Large intestine (tissue), 12 donors: ENCODE data around the gene CPNE5. TPM values are rescaled to one million over a fixed set of nuclear protein-coding genes. Genes with fewer than 3 reads are reported as not detected.

Source experiments
- DNase-seq, 2 donors: peaks; one replicate each; pipeline versions ENCODE4 v3.0.0 to v3.0.0-alpha.2; 2013
- H3K27ac ChIP-seq: one replicate; pipeline ENCODE4 v1.5.1; 2013; ENCODE audit warnings: low read length
- H3K27me3 ChIP-seq: 2 replicates; pipeline ENCODE4 v1.6.1; 2013; ENCODE audit warnings: low read length; ENCODE audit not compliant: control insufficient read depth, insufficient read depth
- H3K36me3 ChIP-seq: 2 replicates; pipeline ENCODE4 v1.6.1; 2013; ENCODE audit warnings: low read length; ENCODE audit not compliant: control insufficient read depth, insufficient read depth
- H3K4me1 ChIP-seq: one replicate; pipeline ENCODE4 v1.6.1; 2013; ENCODE audit warnings: low read length; ENCODE audit not compliant: control insufficient read depth, insufficient read depth
- H3K4me3 ChIP-seq: one replicate; pipeline ENCODE4 v1.5.1; 2013; ENCODE audit warnings: low read length
- H3K9me3 ChIP-seq: one replicate; pipeline ENCODE4 v1.6.1; 2013; ENCODE audit warnings: mild to moderate bottlenecking, low read depth, low read length, moderate library complexity; ENCODE audit not compliant: control insufficient read depth
- WGBS: methylation state at CpG from one replicate; pipeline ENCODE4 v1.1.5; 2013; ENCODE audit warnings: low lambda C conversion rate; ENCODE audit not compliant: insufficient coverage; 5-methylcytosine and 5-hydroxymethylcytosine counted together
- long read RNA-seq, 11 donors: transcript quantifications; one replicate each; lab custom pipeline, GENCODE V29; 2026
- polyA plus RNA-seq: library from polyadenylated mRNA; unstranded; fragments of 120-200 nt; gene quantifications from one replicate; pipeline ENCODE4 v1.2.1, GENCODE V29; 2013

The CPNE5 gene
- polyA plus RNA-seq = 3.9 TPM
- long read RNA-seq, donor 1 = 0 reads
- long read RNA-seq, donor 2 = 0 reads
- long read RNA-seq, donor 3 = 0 reads
- long read RNA-seq, donor 4 = 0 reads
- long read RNA-seq, donor 5 = 0 reads
- long read RNA-seq, donor 6 = 0 reads
- long read RNA-seq, donor 7 = 0 reads
- long read RNA-seq, donor 8 = 0 reads
- long read RNA-seq, donor 9 = 0 reads
- long read RNA-seq, donor 10 = 0 reads
- long read RNA-seq, donor 11 = 0 reads

DNA sequence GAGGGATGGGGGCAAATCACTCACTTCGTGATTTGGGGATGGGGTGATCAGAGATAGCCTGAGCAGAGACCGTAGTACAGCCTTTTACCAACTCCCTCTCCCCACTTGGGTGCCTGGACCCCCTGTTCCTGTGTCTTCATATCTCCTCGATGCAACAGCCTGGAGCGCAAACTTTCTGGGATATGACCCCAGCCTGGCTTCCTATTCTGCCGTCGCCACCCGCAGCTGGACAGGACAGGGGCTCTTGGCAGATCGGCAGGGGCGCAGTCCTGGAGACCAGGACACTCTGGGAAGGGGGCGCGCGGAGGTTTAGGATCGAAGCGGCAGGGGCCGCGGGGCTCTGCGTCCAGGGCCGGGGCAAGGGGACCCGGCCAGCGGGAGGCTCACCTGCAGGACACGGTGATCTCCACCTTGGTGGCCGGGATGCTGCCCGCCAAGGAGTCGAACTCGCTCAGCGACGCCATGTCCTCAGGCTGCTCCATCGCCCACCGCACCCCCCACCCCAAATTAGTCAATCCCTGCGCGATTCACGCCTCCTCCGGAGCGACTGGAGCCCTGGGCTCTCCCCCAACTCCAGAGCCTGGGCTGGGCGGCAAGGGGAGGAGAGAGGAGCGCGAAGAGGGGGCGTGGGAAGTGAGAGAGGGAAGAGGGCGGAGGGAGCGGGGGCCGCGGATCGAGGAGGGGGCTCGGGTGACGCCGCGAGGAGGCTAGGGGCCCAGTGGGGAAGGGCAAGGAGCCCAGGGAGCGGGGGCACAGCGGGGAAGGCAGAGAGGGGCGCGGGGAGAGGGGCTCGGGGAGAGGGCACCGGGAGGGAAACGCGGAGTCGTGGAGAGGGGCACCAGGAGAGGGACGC lies at the start of gene CPNE5:
CPNE5 (minus strand) TSS at position 549 of the 853 bp plus-strand sequence; CDS start at position 482, 67 bp downstream.
- peak in 1 of 2 donors; percentile 28 for DNase-seq
- H3K27ac ChIP-seq = no peak within 1 kb of the TSS
- WGBS = no CpG with 5 or more reads among the region's 57 CpGs

DNA sequence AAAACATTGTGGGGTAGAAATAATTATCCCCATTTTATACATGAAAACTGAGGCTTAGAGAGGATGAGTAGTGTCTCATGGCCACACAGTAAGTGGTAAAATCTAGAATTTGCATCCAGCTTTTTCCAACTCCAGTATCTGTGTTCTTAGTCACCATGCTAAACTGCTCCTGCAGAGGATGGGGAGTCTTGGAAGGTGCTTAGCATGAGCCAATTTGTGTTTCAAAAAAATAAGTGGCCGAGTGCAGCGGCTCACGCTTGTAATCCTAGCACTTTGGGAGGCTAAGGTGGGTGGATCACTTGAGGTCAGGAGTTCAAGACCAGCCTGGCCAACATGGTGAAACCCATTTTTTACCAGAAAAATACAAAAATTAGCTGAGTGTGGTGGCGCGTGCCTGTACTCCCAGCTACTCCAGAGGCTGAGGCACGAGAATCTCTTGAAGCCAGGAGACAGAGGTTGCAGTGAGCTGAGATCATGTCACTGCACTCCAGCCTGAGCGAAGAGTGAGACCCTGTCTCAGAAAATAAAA lies 48.9 kb upstream of the CPNE5 start:
- Histone ChIP-seq H3K4me3 (no peak overlapping the region), H3K4me1 (peaks cover 7% of the 10 kb centered on the region), H3K27ac (no peak overlapping the region), H3K9me3 (no peaks in the 10 kb centered on the region), H3K27me3 (no peaks in the 10 kb centered on the region), H3K36me3 (no peaks in the 10 kb centered on the region)
- 100% methylated on average over 1 of the region's 7 CpGs for WGBS
- no peak for DNase-seq

More for the DNA sequence above, at the start of gene CPNE5:
- peaks cover 15% of the 10 kb centered on the region for H3K4me1 ChIP-seq
- peak within 1 kb of the TSS; percentile 34 for H3K4me3 ChIP-seq
- H3K36me3 ChIP-seq = no peaks in the 10 kb centered on the region
- peaks cover 44% of the 10 kb centered on the region for H3K27me3 ChIP-seq
- peaks cover 12% of the 10 kb centered on the region for H3K9me3 ChIP-seq

DNA sequence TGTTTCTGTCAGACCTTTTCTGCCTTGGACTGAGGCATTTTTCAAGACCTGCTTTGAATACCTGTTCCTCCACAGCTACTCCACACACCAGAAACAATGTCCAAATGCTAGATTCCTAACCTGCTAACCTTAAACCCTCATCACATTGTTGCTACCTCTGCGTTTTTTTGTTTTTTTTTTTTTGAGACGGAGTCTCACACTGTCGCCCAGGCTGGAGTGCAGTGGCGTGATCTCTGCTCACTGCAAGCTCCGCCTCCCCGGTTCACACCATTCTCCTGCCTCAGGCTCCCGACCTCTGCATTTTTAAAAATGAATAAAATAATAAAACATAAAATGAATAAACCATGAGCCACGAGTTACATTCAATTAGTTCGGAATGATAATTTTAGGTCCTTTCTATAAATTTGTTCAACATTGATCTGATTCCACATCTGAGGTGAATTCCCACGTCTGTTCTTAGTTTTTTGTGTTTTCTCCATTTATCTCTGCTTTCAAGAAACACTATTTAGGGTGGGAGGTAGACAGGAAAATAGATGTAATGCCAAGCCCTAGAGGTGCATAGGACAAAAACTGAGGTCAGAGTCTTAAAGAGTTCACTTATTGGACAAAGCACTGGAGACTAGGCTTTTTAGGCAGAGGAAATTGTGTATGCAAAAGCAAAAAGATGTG lies 47.8 kb upstream of the CPNE5 start:
- WGBS = 94% methylated on average over 2 of the region's 10 CpGs
- no peaks in the 10 kb centered on the region for H3K9me3 ChIP-seq

GRCh38 chr6:36885461-36886401 lies 46.5 kb upstream of the CPNE5 start, which contains the start of gene C6orf89:
C6orf89 (plus strand) TSS chr6:36885952; CDS start chr6:36899445, 13,493 bp downstream.
- Histone ChIP-seq H3K27me3 (no peaks in the 10 kb centered on the region), H3K4me3 (peak within 1 kb of the TSS; percentile 96), H3K36me3 (no peaks in the 10 kb centered on the region), H3K4me1 (peaks cover 7% of the 10 kb centered on the region), H3K27ac (peak within 1 kb of the TSS; percentile 76), H3K9me3 (no peaks in the 10 kb centered on the region)
- DNase-seq = peak; percentile 96 to 97
- WGBS = 15% methylated on average over 4 of the region's 48 CpGs

More for the DNA sequence above, 47.8 kb upstream of the CPNE5 start:
- no peak for DNase-seq
- Histone ChIP-seq H3K27me3 (no peaks in the 10 kb centered on the region), H3K36me3 (no peaks in the 10 kb centered on the region), H3K4me1 (peaks cover 7% of the 10 kb centered on the region), H3K4me3 (no peak overlapping the region), H3K27ac (no peak overlapping the region)

GRCh38 chr6:36884610-36885009 lies 45.4 kb upstream of the CPNE5 start:
- DNase-seq = no peak
- no peaks in the 10 kb centered on the region for H3K36me3 ChIP-seq
- 100% methylated on average over 1 of the region's 3 CpGs for WGBS
- H3K4me1 ChIP-seq = peaks cover 7% of the 10 kb centered on the region
- no peak overlapping the region for H3K27ac ChIP-seq
- peaks cover 2% of the 10 kb centered on the region for H3K27me3 ChIP-seq
- no peaks in the 10 kb centered on the region for H3K9me3 ChIP-seq
- no peak overlapping the region for H3K4me3 ChIP-seq

- Histone ChIP-seq H3K4me3 (peak overlapping the region; percentile 87), H3K27ac (peak overlapping the region; percentile 83), H3K9me3 (no peaks in the 10 kb centered on the region), H3K4me1 (peaks cover 10% of the 10 kb centered on the region), H3K36me3 (peaks cover 5% of the 10 kb centered on the region), H3K27me3 (peaks cover 6% of the 10 kb centered on the region)
- DNase-seq = no peak
- WGBS = 35% methylated on average over 5 of the region's 6 CpGs
These were observed 36.0 kb upstream of the CPNE5 start for GRCh38 chr6:36875250-36875633.

GRCh38 chr6:36874443-36875249 lies 35.4 kb upstream of the CPNE5 start, which contains the start of gene PPIL1:
PPIL1 (minus strand) TSS chr6:36874803; CDS start chr6:36874772, 31 bp downstream.
- Histone ChIP-seq H3K4me1 (peaks cover 10% of the 10 kb centered on the region), H3K36me3 (peaks cover 8% of the 10 kb centered on the region), H3K9me3 (no peaks in the 10 kb centered on the region), H3K27me3 (peaks cover 4% of the 10 kb centered on the region), H3K4me3 (peak within 1 kb of the TSS; percentile 87), H3K27ac (peak within 1 kb of the TSS; percentile 83)
- peak; percentile 79 to 95 for DNase-seq
- 8% methylated on average over 2 of the region's 54 CpGs for WGBS

GRCh38 chr6:36873612-36874442 lies 34.6 kb upstream of the CPNE5 start:
- no peaks in the 10 kb centered on the region for H3K9me3 ChIP-seq
- WGBS = no CpG with 5 or more reads among the region's 11 CpGs
- H3K4me3 ChIP-seq = peak overlapping the region; percentile 87
- H3K27ac ChIP-seq = peak overlapping the region; percentile 83
- DNase-seq = peak in 1 of 2 donors; percentile 27
- H3K4me1 ChIP-seq = peaks cover 10% of the 10 kb centered on the region
- peaks cover 1% of the 10 kb centered on the region for H3K27me3 ChIP-seq
- H3K36me3 ChIP-seq = peaks cover 14% of the 10 kb centered on the region
